GM23248 (cell line): ENCODE data around the gene LHFPL2.

Source experiments
- EZH2 ChIP-seq: fragments of 200-600 bp; sonication (generic); IDR thresholded peaks from 2 replicates; pipeline ENCODE4 v1.6.1; 2018; ENCODE audit warnings: antibody characterized with exemption, mild to moderate bottlenecking; ENCODE audit not compliant: insufficient read depth, poor library complexity, severe bottlenecking
- EZH2phosphoT487 ChIP-seq: fragments of 200-600 bp; sonication (generic); IDR thresholded peaks from 2 replicates; pipeline ENCODE4 v1.6.1; 2018; ENCODE audit warnings: antibody characterized with exemption, moderate library complexity, mild to moderate bottlenecking, low read depth; ENCODE audit not compliant: insufficient read depth

GRCh38 chr5:78567617-78568016 is 81.0 kb downstream of the LHFPL2 start:
- no peak for TF ChIP-seq EZH2phosphoT487
- TF ChIP-seq EZH2, result no peak
